Right lobe of liver (tissue), 4 donors: ENCODE data around the gene LTBP1.

ENCODE experiments used
- POLR2A ChIP-seq: fragments of 450-650 bp; IDR thresholded peaks from one replicate; pipeline ENCODE4 v1.6.1; 2017; ENCODE audit warnings: antibody characterized with exemption, mild to moderate bottlenecking
- TF ChIP-seq, protein P1 (sequence below), 4 donors: fragments of 200-600 bp in 3 of 4; fragments of 450-650 bp in 1 of 4; IDR thresholded peaks; one replicate each; pipeline versions ENCODE4 v1.5.1 to v1.8.0; 2016 to 2022; ENCODE audit warnings: antibody characterized with exemption in 4 of 4, mild to moderate bottlenecking in 2 of 4
- donor health status: DM: no; HTN: no; CAD: no.
- donor health status: DM: no; HTN: no; CAD: no.
- donor health status: DM: no; HTN: yes; CAD: no.

- no peak for TF ChIP-seq POLR2A
- TF ChIP-seq, protein P1, sequence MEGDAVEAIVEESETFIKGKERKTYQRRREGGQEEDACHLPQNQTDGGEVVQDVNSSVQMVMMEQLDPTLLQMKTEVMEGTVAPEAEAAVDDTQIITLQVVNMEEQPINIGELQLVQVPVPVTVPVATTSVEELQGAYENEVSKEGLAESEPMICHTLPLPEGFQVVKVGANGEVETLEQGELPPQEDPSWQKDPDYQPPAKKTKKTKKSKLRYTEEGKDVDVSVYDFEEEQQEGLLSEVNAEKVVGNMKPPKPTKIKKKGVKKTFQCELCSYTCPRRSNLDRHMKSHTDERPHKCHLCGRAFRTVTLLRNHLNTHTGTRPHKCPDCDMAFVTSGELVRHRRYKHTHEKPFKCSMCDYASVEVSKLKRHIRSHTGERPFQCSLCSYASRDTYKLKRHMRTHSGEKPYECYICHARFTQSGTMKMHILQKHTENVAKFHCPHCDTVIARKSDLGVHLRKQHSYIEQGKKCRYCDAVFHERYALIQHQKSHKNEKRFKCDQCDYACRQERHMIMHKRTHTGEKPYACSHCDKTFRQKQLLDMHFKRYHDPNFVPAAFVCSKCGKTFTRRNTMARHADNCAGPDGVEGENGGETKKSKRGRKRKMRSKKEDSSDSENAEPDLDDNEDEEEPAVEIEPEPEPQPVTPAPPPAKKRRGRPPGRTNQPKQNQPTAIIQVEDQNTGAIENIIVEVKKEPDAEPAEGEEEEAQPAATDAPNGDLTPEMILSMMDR (IDR thresholded peaks at IDR 0.05), result no peak
Measured at GRCh38 chr2:33272001-33272400, 325.2 kb downstream of the LTBP1 start.
